Measurements from ENCODE around the gene POLD2.

POLD2 gene

DNA sequence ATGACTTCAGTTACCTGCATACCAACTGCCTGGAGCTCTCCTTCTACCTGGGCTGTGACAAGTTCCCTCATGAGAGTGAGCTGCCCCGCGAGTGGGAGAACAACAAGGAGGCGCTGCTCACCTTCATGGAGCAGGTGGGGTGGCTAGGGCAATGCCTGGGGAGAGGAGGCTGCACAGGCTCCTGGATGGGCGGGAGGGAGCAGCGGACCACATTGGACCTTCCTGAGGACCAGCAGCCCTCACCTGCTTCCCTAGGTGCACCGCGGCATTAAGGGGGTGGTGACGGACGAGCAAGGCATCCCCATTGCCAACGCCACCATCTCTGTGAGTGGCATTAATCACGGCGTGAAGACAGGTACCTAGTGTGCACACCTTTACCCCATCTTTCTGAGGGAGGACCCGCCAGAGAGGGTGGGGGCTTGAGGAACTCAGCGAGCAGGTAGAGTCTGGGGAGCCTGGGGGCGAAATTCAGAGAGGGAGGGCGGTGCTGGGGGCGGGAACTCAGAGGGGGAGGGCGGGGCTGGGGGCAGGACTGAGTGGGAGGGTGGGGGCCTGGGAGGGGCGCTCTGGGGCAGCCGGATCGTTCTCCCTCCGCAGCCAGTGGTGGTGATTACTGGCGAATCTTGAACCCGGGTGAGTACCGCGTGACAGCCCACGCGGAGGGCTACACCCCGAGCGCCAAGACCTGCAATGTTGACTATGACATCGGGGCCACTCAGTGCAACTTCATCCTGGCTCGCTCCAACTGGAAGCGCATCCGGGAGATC, 10.2 kb downstream of the POLD2 start:
- DNase-seq (ENCODE audit: low read depth): no peak

DNA sequence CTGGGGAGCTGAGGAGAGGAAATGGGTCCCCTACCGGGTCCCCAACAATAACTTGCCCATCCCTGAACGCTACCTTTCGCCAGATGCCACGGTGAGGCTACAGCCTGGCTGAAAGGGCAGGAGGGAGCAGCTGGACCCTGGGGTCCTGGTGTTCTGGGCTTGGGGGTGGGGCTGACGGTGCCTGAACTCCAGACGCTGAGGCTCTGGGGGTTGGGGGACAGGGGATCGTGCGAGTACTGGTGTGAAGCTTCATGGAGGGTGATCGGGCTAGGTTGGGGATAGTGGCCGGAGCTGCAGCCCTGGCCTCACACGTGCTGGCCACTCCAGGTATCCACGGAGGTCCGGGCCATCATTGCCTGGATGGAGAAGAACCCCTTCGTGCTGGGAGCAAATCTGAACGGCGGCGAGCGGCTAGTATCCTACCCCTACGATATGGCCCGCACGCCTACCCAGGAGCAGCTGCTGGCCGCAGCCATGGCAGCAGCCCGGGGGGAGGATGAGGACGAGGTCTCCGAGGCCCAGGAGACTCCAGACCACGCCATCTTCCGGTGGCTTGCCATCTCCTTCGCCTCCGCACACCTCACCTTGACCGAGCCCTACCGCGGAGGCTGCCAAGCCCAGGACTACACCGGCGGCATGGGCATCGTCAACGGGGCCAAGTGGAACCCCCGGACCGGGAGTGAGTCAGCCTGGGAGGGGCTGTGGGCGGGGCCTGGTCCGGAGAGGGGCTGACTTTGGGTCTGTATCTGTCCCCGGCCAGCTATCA, 10.9 kb downstream of the POLD2 start:
- no peak for DNase-seq (ENCODE audit: low read depth)

DNA sequence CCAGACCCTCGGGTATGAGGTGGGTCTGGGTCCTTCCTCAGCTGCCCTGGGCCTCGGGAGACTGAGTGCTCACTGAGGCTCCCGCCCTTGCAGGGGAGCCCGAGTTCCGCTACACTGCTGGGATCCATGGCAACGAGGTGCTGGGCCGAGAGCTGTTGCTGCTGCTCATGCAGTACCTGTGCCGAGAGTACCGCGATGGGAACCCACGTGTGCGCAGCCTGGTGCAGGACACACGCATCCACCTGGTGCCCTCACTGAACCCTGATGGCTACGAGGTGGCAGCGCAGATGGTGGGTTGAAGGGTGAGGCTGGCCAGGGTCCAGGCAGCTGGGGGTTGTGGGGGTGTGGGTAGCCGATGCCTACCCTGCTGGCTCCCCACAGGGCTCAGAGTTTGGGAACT, 11.6 kb downstream of the POLD2 start:
- no peak for DNase-seq (ENCODE audit: low read depth)

DNA sequence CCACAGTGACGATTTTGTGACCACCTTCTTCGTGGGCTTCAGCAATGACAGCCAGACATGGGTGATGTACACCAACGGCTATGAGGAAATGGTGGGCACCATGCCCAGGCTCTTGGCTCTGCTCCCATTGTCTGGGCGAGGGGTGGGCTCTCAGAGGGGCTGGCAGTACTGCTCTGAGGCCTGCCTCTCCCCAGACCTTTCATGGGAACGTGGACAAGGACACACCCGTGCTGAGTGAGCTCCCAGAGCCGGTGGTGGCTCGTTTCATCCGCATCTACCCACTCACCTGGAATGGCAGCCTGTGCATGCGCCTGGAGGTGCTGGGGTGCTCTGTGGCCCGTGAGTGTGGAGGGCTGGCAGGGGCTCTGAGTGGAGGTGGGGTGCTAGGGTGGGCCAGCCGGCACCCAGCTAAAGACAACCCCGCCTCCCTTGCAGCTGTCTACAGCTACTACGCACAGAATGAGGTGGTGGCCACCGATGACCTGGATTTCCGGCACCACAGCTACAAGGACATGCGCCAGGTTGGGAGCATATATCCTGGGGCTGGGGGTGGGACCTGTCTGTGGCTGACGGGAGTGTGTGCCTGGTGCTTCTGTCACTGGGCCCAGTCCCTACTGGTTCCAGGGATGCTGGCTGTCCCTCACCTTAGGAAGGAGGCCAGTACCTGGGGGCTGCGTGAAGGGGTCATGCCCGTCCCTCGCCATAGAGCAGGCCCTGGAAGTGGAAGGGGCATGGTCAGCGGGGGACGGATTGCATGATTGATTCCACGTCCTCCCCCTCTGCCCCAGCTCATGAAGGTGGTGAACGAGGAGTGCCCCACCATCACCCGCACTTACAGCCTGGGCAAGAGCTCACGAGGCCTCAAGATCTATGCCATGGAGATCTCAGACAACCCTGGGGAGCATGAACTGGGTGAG, 12.4 kb downstream of the POLD2 start:
- no peak for DNase-seq (ENCODE audit: low read depth)

DNA sequence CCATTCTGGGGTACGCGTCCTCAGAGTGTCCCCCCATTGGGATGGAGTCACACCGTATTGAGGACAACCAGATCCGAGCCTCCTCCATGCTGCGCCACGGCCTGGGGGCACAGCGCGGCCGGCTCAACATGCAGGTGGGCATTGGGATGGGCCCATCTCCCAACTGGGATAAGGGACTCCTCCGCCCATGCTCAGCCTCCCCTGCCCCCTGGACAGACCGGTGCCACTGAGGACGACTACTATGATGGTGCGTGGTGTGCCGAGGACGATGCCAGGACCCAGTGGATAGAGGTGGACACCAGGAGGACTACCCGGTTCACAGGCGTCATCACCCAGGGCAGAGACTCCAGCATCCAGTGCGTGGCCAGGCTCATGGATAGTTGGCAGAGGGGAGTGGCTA, 13.4 kb downstream of the POLD2 start:
- DNase-seq (ENCODE audit: low read depth): no peak

DNA sequence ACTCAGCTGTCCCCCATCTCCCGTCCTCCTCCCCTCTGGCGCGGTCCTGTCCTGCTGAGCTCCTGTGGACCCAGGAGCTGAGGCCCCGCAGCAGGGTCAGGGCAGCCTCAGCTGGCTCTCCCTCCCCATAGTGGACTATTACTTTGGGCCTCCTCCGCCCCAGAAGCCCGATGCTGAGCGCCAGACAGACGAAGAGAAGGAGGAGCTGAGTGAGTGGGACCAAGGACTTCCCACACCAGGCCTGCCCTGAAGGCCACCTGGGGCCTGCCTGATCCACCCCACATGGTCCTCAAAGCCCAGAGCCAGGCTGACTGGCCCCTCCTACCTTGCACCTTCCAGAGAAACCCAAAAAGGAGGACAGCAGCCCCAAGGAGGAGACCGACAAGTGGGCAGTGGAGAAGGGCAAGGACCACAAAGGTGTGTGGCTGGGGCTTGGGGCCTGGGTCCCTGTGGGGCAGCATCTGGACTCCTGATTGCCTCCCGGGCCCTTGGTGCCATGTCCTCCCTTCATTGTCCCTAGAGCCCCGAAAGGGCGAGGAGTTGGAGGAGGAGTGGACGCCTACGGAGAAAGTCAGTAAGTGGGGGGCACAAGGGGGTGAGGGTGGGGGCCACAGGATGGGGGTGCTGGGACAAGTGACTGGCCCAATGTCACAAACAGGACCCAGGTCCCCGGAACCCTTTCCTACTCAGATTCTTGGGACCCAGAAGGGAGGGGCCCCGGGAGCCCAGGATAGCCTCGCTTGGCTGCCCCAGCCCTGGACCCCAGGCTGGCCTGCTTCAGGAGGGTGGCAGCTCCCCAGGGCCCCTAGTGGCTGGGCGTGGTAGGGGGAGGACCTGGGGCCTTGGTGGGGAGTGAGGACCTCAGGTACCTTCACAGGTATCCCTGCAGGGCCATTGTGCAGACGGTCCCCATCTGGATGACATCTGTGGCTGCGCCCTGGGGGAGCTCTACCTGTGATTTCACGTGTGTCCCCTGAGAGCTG, 14.3 kb downstream of the POLD2 start:
- DNase-seq (ENCODE audit: low read depth): no peak

DNA sequence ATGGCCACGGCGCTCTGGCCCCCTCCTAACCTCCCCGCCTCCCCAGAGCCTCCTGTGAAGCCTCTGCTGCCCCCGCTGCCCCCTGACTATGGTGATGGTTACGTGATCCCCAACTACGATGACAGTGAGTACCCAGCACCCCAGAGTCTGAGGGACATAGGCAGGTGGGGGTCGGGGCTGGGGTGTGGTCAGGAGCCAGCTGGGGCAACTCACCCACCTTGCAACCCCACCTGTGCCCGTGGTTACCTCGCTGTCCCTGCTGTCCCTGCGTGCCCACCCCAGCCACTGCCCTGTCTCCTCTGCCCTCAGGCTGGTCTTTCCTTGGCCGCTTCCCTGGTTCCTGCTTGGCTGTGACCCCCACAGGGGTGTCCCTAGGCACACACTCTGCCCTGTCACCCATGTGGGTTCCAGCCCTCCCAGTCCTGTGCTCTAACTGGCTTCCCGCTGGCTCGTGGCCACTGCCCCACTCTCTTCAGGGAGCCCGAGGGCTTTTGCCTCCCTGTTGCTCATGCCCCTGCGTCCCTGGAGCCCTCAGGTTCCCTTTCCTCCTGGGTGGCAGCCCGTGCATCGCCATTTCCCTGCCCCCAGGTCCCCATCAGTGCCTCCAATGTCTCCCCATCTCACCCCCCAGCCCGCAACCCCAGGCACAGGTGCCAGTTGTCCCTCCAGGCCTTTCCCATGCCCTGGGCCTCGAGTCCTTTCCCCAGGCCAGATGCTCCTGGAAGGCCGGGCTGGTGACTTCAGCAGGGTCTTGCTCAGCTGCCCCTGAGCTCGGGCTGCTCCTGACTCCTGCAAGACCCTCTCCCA, 15.2 kb downstream of the POLD2 start:
- DNase-seq (ENCODE audit: low read depth): no peak

DNA sequence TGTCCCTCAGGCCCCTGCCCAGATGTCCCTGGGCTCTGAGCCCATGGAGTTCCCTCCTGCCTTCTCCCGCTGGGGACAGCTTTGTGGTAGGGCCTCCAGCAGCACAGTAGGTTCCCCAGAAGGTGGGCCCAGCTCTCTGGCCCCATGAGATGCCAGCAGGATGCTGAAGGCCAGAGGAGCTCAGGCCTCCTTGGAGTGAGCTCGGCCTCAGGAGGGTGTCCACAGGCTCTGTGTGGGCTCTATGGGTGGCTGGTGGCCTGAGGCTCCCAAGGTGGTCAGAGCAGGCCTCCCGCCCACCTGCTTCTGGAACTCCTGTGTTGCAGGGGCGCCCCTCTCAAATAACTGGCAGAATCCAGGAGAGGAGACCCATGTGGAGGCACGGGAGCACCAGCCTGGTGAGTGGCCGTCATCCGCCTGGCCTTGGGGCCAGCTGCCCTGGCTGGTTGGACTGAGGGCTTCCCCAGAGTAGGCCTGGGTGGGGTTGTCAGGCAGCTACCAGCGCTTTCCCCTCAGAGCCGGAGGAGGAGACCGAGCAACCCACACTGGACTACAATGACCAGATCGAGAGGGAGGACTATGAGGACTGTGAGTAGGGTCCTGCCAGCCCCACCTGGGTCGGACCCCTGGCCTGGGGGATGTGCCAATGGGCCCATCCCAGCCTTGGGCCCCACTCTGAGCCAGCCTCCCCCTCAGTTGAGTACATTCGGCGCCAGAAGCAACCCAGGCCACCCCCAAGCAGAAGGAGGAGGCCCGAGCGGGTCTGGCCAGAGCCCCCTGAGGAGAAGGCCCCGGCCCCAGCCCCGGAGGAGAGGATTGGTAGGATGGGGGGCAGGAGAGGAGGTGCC, 16.0 kb downstream of the POLD2 start:
- no peak for DNase-seq (ENCODE audit: low read depth)

DNA sequence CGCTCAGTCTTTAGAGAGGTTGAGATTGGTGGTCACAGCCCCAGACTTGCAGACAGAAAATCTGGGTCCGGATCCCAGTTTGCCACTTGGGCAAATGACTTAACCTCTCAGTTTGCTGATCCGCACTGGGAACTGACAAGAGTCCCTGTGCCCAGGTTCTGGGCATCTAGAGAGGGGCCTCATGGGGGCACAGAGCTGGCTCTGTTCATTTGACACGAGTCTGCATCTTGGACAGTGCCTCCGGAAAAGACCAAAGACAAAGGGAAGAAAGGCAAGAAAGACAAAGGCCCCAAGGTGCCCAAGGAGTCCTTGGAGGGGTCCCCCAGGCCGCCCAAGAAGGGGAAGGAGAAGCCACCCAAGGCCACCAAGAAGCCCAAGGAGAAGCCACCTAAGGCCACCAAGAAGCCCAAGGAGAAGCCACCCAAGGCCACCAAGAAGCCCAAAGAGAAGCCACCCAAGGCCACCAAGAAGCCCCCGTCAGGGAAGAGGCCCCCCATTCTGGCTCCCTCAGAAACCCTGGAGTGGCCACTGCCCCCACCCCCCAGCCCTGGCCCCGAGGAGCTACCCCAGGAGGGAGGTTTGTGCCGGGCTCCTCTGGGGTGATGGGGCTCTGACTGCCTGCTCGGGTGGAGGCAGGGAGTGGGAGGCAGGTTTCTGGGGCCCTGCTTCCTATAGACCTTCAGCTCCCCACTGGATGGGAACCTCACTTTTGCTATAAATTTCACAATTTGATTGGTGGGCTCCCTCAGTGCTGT, 16.9 kb downstream of the POLD2 start:
- DNase-seq (ENCODE audit: low read depth): no peak

DNA sequence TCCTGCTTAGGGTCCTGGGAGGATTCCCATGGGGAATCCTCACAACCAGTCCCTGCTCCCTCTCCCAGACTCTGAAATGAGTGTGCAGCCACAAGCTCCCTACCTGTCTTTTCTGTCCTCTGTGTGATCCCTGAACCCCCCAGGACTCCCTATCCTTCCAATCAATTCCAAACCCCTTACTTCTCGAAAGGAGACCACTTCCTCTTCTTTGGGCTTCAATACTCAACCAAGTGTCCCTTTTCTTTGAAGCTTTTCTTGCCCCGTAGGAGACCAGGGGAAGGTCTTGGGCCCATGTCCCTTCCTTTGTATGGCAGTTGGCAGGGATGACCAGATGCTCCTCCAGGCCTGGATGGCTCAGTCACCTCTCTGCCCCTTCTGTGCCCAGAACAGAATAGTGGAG, 17.5 kb downstream of the POLD2 start:
- DNase-seq (ENCODE audit: low read depth): no peak

DNA sequence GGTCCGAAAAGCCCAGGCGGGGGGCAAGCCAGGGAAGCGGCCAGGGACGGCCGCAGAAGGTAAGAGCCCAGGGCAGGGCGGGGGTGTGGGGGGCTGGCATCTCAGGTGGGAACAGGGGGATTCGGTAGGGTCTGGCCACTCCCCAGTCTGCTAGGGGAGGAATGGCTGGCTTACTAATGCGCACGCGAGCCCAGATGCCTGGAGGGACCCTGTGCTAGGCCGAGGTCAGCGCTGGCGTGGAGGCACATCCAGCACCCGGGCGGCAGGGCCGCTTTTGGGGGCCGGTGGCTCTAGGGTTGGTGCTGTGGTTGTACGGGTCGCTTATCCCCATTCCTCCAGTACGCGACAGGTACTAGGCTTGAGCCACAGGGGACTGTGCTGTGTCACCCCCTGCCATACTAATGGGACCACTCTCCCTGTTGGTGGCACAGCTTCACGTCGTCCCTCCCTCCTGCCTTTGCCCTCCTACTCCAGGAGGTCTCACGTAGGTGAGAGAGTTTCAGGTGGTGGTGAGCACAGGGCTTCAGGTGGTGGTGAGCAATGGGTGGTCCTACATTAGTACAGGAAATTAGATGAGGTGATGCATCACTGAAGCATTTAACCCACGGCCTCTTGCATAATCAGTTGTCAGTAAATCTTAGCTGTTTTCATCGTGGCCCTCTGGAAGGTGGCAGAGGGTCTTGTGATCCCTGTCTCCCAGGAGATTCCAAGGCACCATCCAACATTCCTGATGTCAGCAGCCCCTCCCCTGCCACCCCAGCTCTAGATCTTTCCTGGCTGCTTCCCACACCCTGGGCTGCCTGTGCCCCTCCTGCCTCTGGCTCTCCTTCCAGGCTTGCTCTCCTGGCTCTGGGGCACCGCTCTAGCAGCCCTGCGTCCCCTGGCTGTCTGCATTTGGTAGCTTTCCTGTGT, 18.2 kb downstream of the POLD2 start:
- DNase-seq (ENCODE audit: low read depth): no peak

DNA sequence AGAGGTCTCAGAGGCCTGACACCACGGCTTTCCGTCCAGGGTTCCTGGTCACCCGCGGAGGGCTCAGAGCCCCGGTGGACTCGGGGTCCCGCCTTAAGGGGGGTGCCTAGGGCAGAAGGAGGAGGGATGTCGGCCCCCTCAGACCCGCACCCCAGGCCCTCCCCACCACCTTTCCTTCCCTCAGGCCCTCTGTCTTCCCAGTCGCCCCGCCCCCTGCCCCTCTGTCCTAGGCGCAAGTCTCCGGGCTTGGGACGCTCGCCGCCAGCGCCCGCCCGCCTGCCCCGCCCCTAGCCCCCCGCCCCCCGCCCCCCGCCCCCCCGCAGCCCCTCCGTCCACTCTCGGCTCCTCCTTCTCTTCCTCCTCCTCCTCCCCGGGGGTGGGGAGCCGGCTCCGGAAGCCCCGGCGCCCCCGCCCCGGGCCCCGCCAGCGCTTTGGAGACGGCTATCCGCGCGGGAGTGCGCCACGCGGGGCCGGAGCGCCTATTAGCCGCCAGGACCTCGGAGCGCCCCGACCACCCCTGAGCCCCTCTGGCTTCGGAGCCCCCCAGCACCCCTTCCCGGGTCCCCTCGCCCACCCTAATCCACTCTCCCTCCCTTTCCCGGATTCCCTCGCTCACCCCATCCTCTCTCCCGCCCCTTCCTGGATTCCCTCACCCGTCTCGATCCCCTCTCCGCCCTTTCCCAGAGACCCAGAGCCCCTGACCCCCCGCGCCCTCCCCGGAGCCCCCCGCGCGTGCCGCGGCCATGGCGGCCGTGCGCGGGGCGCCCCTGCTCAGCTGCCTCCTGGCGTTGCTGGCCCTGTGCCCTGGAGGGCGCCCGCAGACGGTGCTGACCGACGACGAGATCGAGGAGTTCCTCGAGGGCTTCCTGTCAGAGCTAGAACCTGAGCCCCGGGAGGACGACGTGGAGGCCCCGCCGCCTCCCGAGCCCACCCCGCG, 19.2 kb downstream of the POLD2 start, which contains the start of gene AEBP1:
Gene AEBP1, plus strand, starts transcription at position 423 of the 937 bp plus-strand sequence. Its CDS starts 321 bp downstream, at position 744.
- no peak for DNase-seq (ENCODE audit: low read depth)

DNA sequence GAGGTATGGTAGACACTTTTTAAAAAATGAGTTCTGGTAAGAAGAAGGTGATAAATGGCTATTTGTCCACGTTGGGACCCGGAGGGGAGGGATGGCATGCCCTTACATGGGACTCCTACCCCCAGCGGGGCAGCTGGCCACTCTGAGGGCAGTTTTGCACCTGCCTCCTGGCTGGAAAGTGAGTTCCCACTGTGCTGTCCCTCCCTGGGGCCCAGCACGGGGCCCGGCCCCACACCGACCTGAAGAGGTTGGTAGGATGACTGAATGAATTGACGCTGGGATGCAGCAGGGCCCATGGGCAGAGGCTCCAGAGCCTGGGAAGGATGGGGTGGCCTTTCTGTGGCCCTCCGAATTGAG, 19.8 kb downstream of the POLD2 start:
- no peak for DNase-seq (ENCODE audit: low read depth)

DNA sequence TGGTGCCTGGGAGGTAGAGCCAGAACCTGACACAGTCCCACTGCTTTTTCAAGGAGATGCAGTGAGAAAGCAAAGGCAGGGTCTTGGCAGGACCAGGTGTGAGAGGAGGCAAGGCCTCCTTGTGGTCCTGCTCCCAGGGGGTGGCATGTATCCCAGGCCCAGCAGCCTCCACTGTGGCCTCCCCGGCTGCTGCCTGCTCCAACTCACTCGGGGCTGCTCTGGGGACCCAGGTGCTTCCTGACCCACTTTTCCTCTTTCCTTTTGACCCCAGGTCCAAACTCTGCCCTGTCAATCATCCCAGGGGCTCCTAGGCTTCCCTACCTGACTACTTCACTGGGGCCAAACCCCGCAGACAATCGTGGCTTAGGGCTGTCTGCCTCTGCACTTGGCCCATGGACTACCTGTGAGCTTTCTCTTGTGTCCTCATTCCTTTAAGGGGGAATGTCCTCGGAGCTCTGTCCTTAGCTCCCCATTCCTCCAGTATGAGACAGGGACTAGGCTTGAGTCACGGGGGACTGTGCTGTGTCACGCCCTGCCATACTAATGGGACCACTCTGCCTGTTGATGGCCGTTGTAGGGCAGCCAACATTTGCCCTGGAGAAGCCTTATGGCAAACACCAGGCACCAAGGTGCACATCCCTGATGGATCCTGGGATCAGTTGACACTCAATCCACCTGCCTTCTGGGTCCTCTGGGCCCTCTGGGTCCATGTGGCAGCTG, 20.3 kb downstream of the POLD2 start:
- DNase-seq (ENCODE audit: low read depth): no peak

DNA sequence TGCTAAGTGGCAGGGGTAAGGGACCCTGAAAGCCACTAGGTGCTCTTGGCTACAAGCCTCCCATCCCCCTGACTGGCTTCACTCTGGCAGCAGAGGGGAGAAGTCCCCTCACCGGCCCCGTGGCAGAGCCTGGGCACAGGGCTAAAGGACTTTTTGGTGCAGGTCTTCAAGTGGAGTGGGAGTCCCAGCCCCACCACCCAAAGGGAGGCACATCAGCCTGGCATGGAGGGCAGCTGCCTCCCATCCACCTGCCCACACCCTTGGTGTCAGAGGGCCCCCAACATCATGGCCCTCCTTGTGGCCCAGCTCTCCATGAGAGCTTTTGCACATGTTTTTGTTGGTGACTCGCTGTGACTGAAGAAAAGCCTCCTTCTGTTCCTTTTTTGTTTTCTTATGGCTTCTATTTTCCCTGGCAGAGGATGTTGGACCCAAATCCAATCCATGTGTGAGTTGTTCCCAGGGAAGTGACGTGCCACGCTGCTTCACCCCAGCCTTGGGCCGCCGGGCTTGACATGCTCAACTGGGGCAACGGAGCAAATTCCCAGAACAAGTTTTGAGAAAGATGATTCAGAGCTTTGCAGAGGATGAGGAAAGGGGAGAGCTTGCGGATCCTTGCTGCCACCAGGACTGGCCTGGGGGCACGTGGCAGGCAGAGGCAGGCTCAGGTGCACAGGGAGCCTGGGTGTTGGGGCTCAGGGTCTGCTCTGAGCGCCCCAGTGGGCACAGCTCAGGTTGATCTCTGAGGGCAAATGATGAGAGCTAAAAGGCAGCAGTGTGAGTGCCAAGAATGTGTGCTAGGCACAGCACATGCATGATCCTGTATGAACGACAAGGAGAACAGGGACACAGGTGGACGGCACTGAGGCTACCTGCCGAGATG, 21.1 kb downstream of the POLD2 start:
- DNase-seq (ENCODE audit: low read depth): peak; percentile 51
